ENCODE results near the gene KCTD1.

The KCTD1 gene

GRCh38 chr18:26488417-26489009 lies 59.8 kb downstream of the KCTD1 start:
- H3K4me3 Mint-ChIP-seq: no peak overlapping the region
- peaks cover 4% of the 10 kb centered on the region for H3K4me1 Mint-ChIP-seq (ENCODE audit: low read depth)
- H3K9me3 Mint-ChIP-seq: no peaks in the 10 kb centered on the region
- H3K36me3 Mint-ChIP-seq (ENCODE audit: low read depth): no peaks in the 10 kb centered on the region
- H3K27me3 Mint-ChIP-seq: no peaks in the 10 kb centered on the region
- H3K27ac Mint-ChIP-seq: no peak overlapping the region
- DNase-seq: no peak

GRCh38 chr18:26487437-26487836 lies 60.9 kb downstream of the KCTD1 start:
- no peak overlapping the region for H3K4me3 Mint-ChIP-seq
- H3K27me3 Mint-ChIP-seq: no peaks in the 10 kb centered on the region
- H3K4me1 Mint-ChIP-seq (ENCODE audit: low read depth): peaks cover 4% of the 10 kb centered on the region
- H3K9me3 Mint-ChIP-seq: no peaks in the 10 kb centered on the region
- no peaks in the 10 kb centered on the region for H3K36me3 Mint-ChIP-seq (ENCODE audit: low read depth)
- DNase-seq: no peak
- no peak overlapping the region for H3K27ac Mint-ChIP-seq

GRCh38 chr18:26483633-26484032 lies 64.7 kb downstream of the KCTD1 start:
- no peaks in the 10 kb centered on the region for H3K36me3 Mint-ChIP-seq (ENCODE audit: low read depth)
- H3K9me3 Mint-ChIP-seq: no peaks in the 10 kb centered on the region
- H3K27me3 Mint-ChIP-seq: no peaks in the 10 kb centered on the region
- no peak overlapping the region for H3K4me3 Mint-ChIP-seq
- DNase-seq: no peak
- peaks cover 4% of the 10 kb centered on the region for H3K4me1 Mint-ChIP-seq (ENCODE audit: low read depth)
- no peak overlapping the region for H3K27ac Mint-ChIP-seq

- H3K27ac Mint-ChIP-seq: no peak overlapping the region
- no peaks in the 10 kb centered on the region for H3K27me3 Mint-ChIP-seq
- DNase-seq: no peak
- no peaks in the 10 kb centered on the region for H3K9me3 Mint-ChIP-seq
- no peaks in the 10 kb centered on the region for H3K36me3 Mint-ChIP-seq (ENCODE audit: low read depth)
- H3K4me1 Mint-ChIP-seq (ENCODE audit: low read depth): peaks cover 1% of the 10 kb centered on the region
- no peak overlapping the region for H3K4me3 Mint-ChIP-seq
These were observed 65.8 kb downstream of the KCTD1 start for GRCh38 chr18:26482569-26482968.

GRCh38 chr18:26480897-26481795 lies 67.2 kb downstream of the KCTD1 start:
- H3K9me3 Mint-ChIP-seq: no peaks in the 10 kb centered on the region
- H3K4me3 Mint-ChIP-seq: no peak overlapping the region
- H3K4me1 Mint-ChIP-seq (ENCODE audit: low read depth): no peaks in the 10 kb centered on the region
- no peak for DNase-seq
- no peak overlapping the region for H3K27ac Mint-ChIP-seq
- no peaks in the 10 kb centered on the region for H3K27me3 Mint-ChIP-seq
- H3K36me3 Mint-ChIP-seq (ENCODE audit: low read depth): no peaks in the 10 kb centered on the region

GRCh38 chr18:26479681-26480079 lies 68.7 kb downstream of the KCTD1 start:
- H3K27me3 Mint-ChIP-seq: no peaks in the 10 kb centered on the region
- no peak overlapping the region for H3K27ac Mint-ChIP-seq
- H3K4me1 Mint-ChIP-seq (ENCODE audit: low read depth): no peaks in the 10 kb centered on the region
- no peaks in the 10 kb centered on the region for H3K9me3 Mint-ChIP-seq
- DNase-seq: no peak
- H3K4me3 Mint-ChIP-seq: no peak overlapping the region
- no peaks in the 10 kb centered on the region for H3K36me3 Mint-ChIP-seq (ENCODE audit: low read depth)

- no peaks in the 10 kb centered on the region for H3K27me3 Mint-ChIP-seq
- DNase-seq: no peak
- H3K4me1 Mint-ChIP-seq (ENCODE audit: low read depth): no peaks in the 10 kb centered on the region
- no peaks in the 10 kb centered on the region for H3K9me3 Mint-ChIP-seq
- no peak overlapping the region for H3K27ac Mint-ChIP-seq
- no peaks in the 10 kb centered on the region for H3K36me3 Mint-ChIP-seq (ENCODE audit: low read depth)
- no peak overlapping the region for H3K4me3 Mint-ChIP-seq
These were observed 69.2 kb downstream of the KCTD1 start for GRCh38 chr18:26479065-26479680.

- DNase-seq: no peak
- Mint-ChIP-seq H3K36me3 (ENCODE audit: low read depth) (no peaks in the 10 kb centered on the region), H3K4me1 (ENCODE audit: low read depth) (no peaks in the 10 kb centered on the region), H3K27me3 (no peaks in the 10 kb centered on the region), H3K4me3 (no peak overlapping the region), H3K27ac (no peak overlapping the region), H3K9me3 (no peaks in the 10 kb centered on the region)
These were observed 70.4 kb downstream of the KCTD1 start for GRCh38 chr18:26477828-26478466.

- no peaks in the 10 kb centered on the region for H3K36me3 Mint-ChIP-seq (ENCODE audit: low read depth)
- DNase-seq: no peak
- H3K27ac Mint-ChIP-seq: no peak overlapping the region
- no peak overlapping the region for H3K4me3 Mint-ChIP-seq
- no peaks in the 10 kb centered on the region for H3K4me1 Mint-ChIP-seq (ENCODE audit: low read depth)
- no peaks in the 10 kb centered on the region for H3K27me3 Mint-ChIP-seq
- H3K9me3 Mint-ChIP-seq: no peaks in the 10 kb centered on the region
These were observed 71.7 kb downstream of the KCTD1 start for GRCh38 chr18:26476697-26477096.

GRCh38 chr18:26474542-26474941 lies 73.8 kb downstream of the KCTD1 start:
- H3K27ac Mint-ChIP-seq: no peak overlapping the region
- no peaks in the 10 kb centered on the region for H3K27me3 Mint-ChIP-seq
- no peaks in the 10 kb centered on the region for H3K36me3 Mint-ChIP-seq (ENCODE audit: low read depth)
- no peaks in the 10 kb centered on the region for H3K9me3 Mint-ChIP-seq
- no peak overlapping the region for H3K4me3 Mint-ChIP-seq
- DNase-seq: no peak
- no peaks in the 10 kb centered on the region for H3K4me1 Mint-ChIP-seq (ENCODE audit: low read depth)

GRCh38 chr18:26473672-26474071 lies 74.7 kb downstream of the KCTD1 start:
- Mint-ChIP-seq H3K27ac (no peak overlapping the region), H3K4me1 (ENCODE audit: low read depth) (no peaks in the 10 kb centered on the region), H3K4me3 (no peak overlapping the region), H3K9me3 (no peaks in the 10 kb centered on the region), H3K36me3 (ENCODE audit: low read depth) (no peaks in the 10 kb centered on the region), H3K27me3 (no peaks in the 10 kb centered on the region)
- no peak for DNase-seq

- H3K4me1 Mint-ChIP-seq (ENCODE audit: low read depth): no peaks in the 10 kb centered on the region
- H3K9me3 Mint-ChIP-seq: no peaks in the 10 kb centered on the region
- H3K36me3 Mint-ChIP-seq (ENCODE audit: low read depth): no peaks in the 10 kb centered on the region
- DNase-seq: no peak
- no peak overlapping the region for H3K4me3 Mint-ChIP-seq
- H3K27me3 Mint-ChIP-seq: no peaks in the 10 kb centered on the region
- H3K27ac Mint-ChIP-seq: no peak overlapping the region
These were observed 76.5 kb downstream of the KCTD1 start for GRCh38 chr18:26471826-26472225.

GRCh38 chr18:26471027-26471426 lies 77.3 kb downstream of the KCTD1 start:
- Mint-ChIP-seq H3K4me3 (no peak overlapping the region), H3K27me3 (no peaks in the 10 kb centered on the region), H3K27ac (no peak overlapping the region), H3K36me3 (ENCODE audit: low read depth) (no peaks in the 10 kb centered on the region), H3K9me3 (no peaks in the 10 kb centered on the region), H3K4me1 (ENCODE audit: low read depth) (no peaks in the 10 kb centered on the region)
- no peak for DNase-seq

GRCh38 chr18:26470011-26470637 lies 78.2 kb downstream of the KCTD1 start:
- Mint-ChIP-seq H3K27me3 (no peaks in the 10 kb centered on the region), H3K4me3 (no peak overlapping the region), H3K9me3 (no peaks in the 10 kb centered on the region), H3K4me1 (ENCODE audit: low read depth) (no peaks in the 10 kb centered on the region), H3K27ac (no peak overlapping the region), H3K36me3 (ENCODE audit: low read depth) (no peaks in the 10 kb centered on the region)
- no peak for DNase-seq
